GF-D8 (cell line): ENCODE results near the gene C1orf56.
"Not testable (repeated sequence)": the region's sequence is repeated elsewhere in the genome, so short reads cannot be mapped to it uniquely, and the experiment has no call there.

ENCODE experiments used
- DNase-seq: peaks from one replicate; lab custom pipeline; 2025; lab: John Stamatoyannopoulos, UW

The C1orf56 gene

GRCh38 chr1:151061704-151062103 is 14.2 kb downstream of the C1orf56 start:
- DNase-seq, result no peak

GRCh38 chr1:151062741-151063371 is 15.3 kb downstream of the C1orf56 start:
- DNase-seq, result no peak

- DNase-seq, result no peak
Measured at GRCh38 chr1:151065089-151065645, 17.6 kb downstream of the C1orf56 start.

- no peak for DNase-seq
Measured at GRCh38 chr1:151067185-151067584, 19.6 kb downstream of the C1orf56 start.

- no peak for DNase-seq
Measured at GRCh38 chr1:151069103-151069486, 21.5 kb downstream of the C1orf56 start.

- peak; percentile 70 for DNase-seq
Measured at GRCh38 chr1:151070474-151071276, 23.1 kb downstream of the C1orf56 start, which contains the start of gene GABPB2. GABPB2 (plus strand) TSS chr1:151070761; CDS start chr1:151088190, 17,429 bp downstream.

GRCh38 chr1:151072224-151072623 is 24.7 kb downstream of the C1orf56 start:
- DNase-seq, result no peak

GRCh38 chr1:151085953-151086559 is 38.5 kb downstream of the C1orf56 start:
- no peak for DNase-seq

GRCh38 chr1:151097426-151097825 is 49.9 kb downstream of the C1orf56 start:
- DNase-seq, result not testable (repeated sequence)

- no peak for DNase-seq
Measured at GRCh38 chr1:151098126-151098525, 50.6 kb downstream of the C1orf56 start.
